Erythroblast (primary cell): ENCODE data around the gene FUZ.

ENCODE experiments used
- GATA1 ChIP-seq: IDR thresholded peaks from 2 replicates; pipeline ENCODE4 v1.6.1; 2011; ENCODE audit warnings: low read depth, mild to moderate bottlenecking, control low read depth, low read length, moderate library complexity
- POLR2A ChIP-seq: IDR thresholded peaks from 2 replicates; pipeline ENCODE4 v1.6.1; 2011; ENCODE audit warnings: mild to moderate bottlenecking, low read length

GRCh38 chr19:49849433-49850220 is 36.5 kb upstream of the FUZ start:
- no peak for TF ChIP-seq POLR2A
- TF ChIP-seq GATA1 = no peak
